ENCODE measurements around the gene CIITA. TPM values are rescaled to one million over a fixed set of nuclear protein-coding genes. Genes with fewer than 3 reads are reported as not detected.

The CIITA gene
- total and polyA plus RNA-seq, 10 of the 15 experiments (the other 5 are each of a cell fraction or from before 2014, with no cell fraction given), result 11.5 to 145 (median 49.7) TPM

DNA sequence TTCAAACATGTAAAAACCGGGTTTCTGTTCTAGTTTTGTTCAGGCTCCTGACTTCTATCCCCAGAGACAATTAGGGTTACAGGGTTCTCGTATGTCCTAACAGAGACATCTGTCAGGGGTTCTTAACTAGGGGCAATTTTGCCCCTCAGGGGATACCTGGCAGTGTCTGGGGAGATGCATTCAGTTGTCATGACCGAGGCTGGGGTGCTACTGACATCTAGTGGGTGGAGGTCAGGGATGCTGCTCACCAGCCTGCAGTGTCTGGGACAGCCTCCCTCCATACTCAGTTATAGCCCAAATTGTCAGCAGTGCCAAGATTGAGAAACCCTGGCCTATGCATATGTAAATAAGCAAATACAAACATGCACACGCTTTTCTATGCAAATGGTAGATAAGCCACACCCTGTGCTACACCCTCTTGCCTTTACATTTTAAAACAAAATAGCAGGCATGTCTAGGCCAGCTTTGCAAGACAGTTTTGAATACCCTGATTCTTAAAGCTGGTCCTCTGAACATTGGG lies 104.8 kb downstream of the CIITA start (continued):
- no peak for TF ChIP-seq RELA (IDR thresholded peaks at IDR 0.05; ENCODE audit: borderline replicate concordance, partially characterized antibody)
- no peak for TF ChIP-seq HDGF (IDR thresholded peaks at IDR 0.05)
- peak; percentile 94; the same call in 1 of the 2 replicates for TF ChIP-seq STAT3 (IDR thresholded peaks at IDR 0.05; ENCODE audit: low read depth, low read length)
- peak; percentile 87 for TF ChIP-seq GATAD2B (conservative IDR thresholded peaks at IDR 0.05; ENCODE audit: low read depth)
- no peak for TF ChIP-seq NFYB (IDR thresholded peaks at IDR 0.05; ENCODE audit: insufficient read depth, low read depth, low read length)
- TF ChIP-seq CHD2 (IDR thresholded peaks at IDR 0.05; ENCODE audit: borderline replicate concordance, low read depth, low read length), result peak; percentile 56; the same call in 1 of the 2 replicates
- no peak for TF ChIP-seq ATF3 (IDR thresholded peaks at IDR 0.05; ENCODE audit: borderline replicate concordance, extremely low read depth, low read depth, low read length)
- no peak; the same call in 1 of the 2 replicates for TF ChIP-seq BACH1 (IDR thresholded peaks at IDR 0.05; ENCODE audit: borderline replicate concordance)
- peak; percentile 35; the same call in 1 of the 2 replicates for TF ChIP-seq NR2F1 (conservative IDR thresholded peaks at IDR 0.05)
- TF ChIP-seq CHD4 (IDR thresholded peaks at IDR 0.05), result no peak
- no peak for TF ChIP-seq POLR2AphosphoS2 (IDR thresholded peaks at IDR 0.05; ENCODE audit: low read depth, low read length)
- TF ChIP-seq PAX8 (IDR thresholded peaks at IDR 0.05), result no peak
- no peak; the same call in 1 of the 2 replicates for TF ChIP-seq WRNIP1 (IDR thresholded peaks at IDR 0.05; ENCODE audit: borderline replicate concordance, low read depth, low read length)
- no peak for TF ChIP-seq CBX3 (IDR thresholded peaks at IDR 0.05; ENCODE audit: borderline replicate concordance, low read depth)
- no peak for TF ChIP-seq POLR2AphosphoS5 (IDR thresholded peaks at IDR 0.05; ENCODE audit: low read length)
- TF ChIP-seq ZSCAN29 (IDR thresholded peaks at IDR 0.05), result 0 out of 2 replicates have a peak, but pooled peaks have one; percentile 25
- TF ChIP-seq SIX5 (IDR thresholded peaks at IDR 0.05; ENCODE audit: low read depth, low read length, severe bottlenecking), result no peak
- no peak for TF ChIP-seq KLF5 (IDR thresholded peaks at IDR 0.05; ENCODE audit: partially characterized antibody)
- TF ChIP-seq NR2C1 (IDR thresholded peaks at IDR 0.05), result no peak
- no peak for TF ChIP-seq YBX1 (IDR thresholded peaks at IDR 0.05)
- peak; percentile 54; the same call in 1 of the 2 replicates for TF ChIP-seq YY1 (IDR thresholded peaks at IDR 0.05; ENCODE audit: low read depth, low read length)
- no peak for TF ChIP-seq NKRF (conservative IDR thresholded peaks at IDR 0.05)
- TF ChIP-seq PAX5 (IDR thresholded peaks at IDR 0.05; ENCODE audit: borderline replicate concordance, low read depth, low read length), result no peak
- TF ChIP-seq SP1 (IDR thresholded peaks at IDR 0.05; ENCODE audit: low read depth, low read length), result no peak
- TF ChIP-seq POU2F2 (IDR thresholded peaks at IDR 0.05; ENCODE audit: borderline replicate concordance, low read depth, low read length), result peak; percentile 99
- TF ChIP-seq SIN3A (IDR thresholded peaks at IDR 0.05; ENCODE audit: low read depth, low read length), result no peak
- TF ChIP-seq NRF1 (conservative IDR thresholded peaks at IDR 0.05; ENCODE audit: low read depth, low read length), result no peak
- TF ChIP-seq SMAD5 (IDR thresholded peaks at IDR 0.05; ENCODE audit: low read depth), result no peak
- no peak for TF ChIP-seq RFX5 (IDR thresholded peaks at IDR 0.05; ENCODE audit: low read depth, low read length)
- TF ChIP-seq ZZZ3 (IDR thresholded peaks at IDR 0.05; ENCODE audit: control insufficient read depth, insufficient read length, low read depth), result no peak
